Erythroblast (primary cell): ENCODE results near the gene DNAJA1.

ENCODE experiments used
- GATA1 ChIP-seq: IDR thresholded peaks from 2 replicates; pipeline ENCODE4 v1.6.1; 2011; ENCODE audit warnings: low read depth, mild to moderate bottlenecking, control low read depth, low read length, moderate library complexity
- POLR2A ChIP-seq: IDR thresholded peaks from 2 replicates; pipeline ENCODE4 v1.6.1; 2011; ENCODE audit warnings: mild to moderate bottlenecking, low read length

DNA sequence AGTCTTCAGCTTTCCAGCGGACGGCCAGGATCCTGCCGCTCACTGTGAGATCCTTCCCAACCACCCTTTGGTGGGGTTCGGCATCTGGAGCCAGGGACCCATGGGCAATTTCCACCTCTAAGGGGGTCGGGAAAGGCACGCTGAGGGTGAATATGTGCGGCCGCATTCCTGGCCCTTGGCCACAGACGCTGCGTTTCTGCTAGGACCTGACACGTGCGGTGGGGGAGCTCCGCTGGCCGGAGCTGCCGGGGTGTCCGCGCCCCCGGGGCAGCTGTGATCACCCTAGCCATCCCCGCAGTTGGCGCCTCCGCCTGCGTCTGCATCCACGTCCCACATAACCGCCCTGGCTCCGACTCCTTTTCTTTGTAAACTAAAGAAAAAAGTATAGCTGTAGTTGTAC lies 5.3 kb upstream of the DNAJA1 start:
- TF ChIP-seq POLR2A, result no peak
- no peak for TF ChIP-seq GATA1
